IMR-90 (cell line): ENCODE data around the gene SLC35F3. TPM values are rescaled to one million over a fixed set of nuclear protein-coding genes. Genes with fewer than 3 reads are reported as not detected.

Source experiments
- ATAC-seq: fragments of 200-7000 bp; cut with Tn5 transposase; 2 replicates; pipeline ENCODE4 v1.9.1; 2020; ENCODE audit warnings: low read depth, mild to moderate bottlenecking, moderate library complexity
- BruUV-seq: library from RNA; stranded (reverse); fragments of 400-500 nt; replicated peaks from 2 replicates; lab custom pipeline; 2021; lab: Mats Ljungman, UMichigan
- CTCF ChIA-PET: fragments of 300-600 bp; formaldehyde crosslinking; extraction: SDS; loops from one replicate; lab custom pipeline; 2021; ENCODE audit warnings: antibody characterized with exemption; lab: Yijun Ruan, JAX
- POLR2A ChIA-PET: fragments of 300-600 bp; sonication (Branson Sonifier 250); formaldehyde crosslinking; loops from one replicate; lab custom pipeline; 2022; ENCODE audit warnings: antibody characterized with exemption; ENCODE audit not compliant: unreplicated experiment; lab: Charles Lee
- DNase-seq: peaks from one replicate; pipeline ENCODE4 v3.0.0; 2013
- H2AFZ ChIP-seq: replicated peaks from 2 replicates; pipeline ENCODE3; 2013; ENCODE audit warnings: low read length, mild to moderate bottlenecking; ENCODE audit not compliant: poor library complexity
- H2AK5ac ChIP-seq: 2 replicates; pipeline ENCODE4 v1.6.1; 2013; ENCODE audit warnings: low read depth, low read length, inconsistent platforms
- H2AK9ac ChIP-seq: replicated peaks from 2 replicates; pipeline ENCODE3; 2013; ENCODE audit warnings: mild to moderate bottlenecking, low read depth, low read length, moderate library complexity; ENCODE audit not compliant: poor library complexity
- H2BK120ac ChIP-seq: 2 replicates; pipeline ENCODE4 v1.6.1; 2013; ENCODE audit warnings: low read depth, low read length, inconsistent platforms
- H2BK15ac ChIP-seq: 3 replicates; pipeline ENCODE4 v1.6.1; 2013; ENCODE audit warnings: low read depth, low read length, inconsistent platforms
- H2BK20ac ChIP-seq: 2 replicates; pipeline ENCODE4 v1.6.1; 2013; ENCODE audit warnings: low read depth, mild to moderate bottlenecking, inconsistent platforms, low read length, moderate library complexity
- H2BK5ac ChIP-seq: 2 replicates; pipeline ENCODE4 v1.6.1; 2013; ENCODE audit warnings: mild to moderate bottlenecking, low read depth, low read length, inconsistent platforms; ENCODE audit not compliant: poor library complexity, severe bottlenecking
- H3K14ac ChIP-seq: replicated peaks from 2 replicates; pipeline ENCODE4 v1.6.1; 2013; ENCODE audit warnings: low read depth, low read length, inconsistent platforms
- H3K18ac ChIP-seq: 2 replicates; pipeline ENCODE4 v1.6.1; 2013; ENCODE audit warnings: low read depth, low read length, control low read depth
- H3K23ac ChIP-seq: 2 replicates; pipeline ENCODE4 v1.6.1; 2013; ENCODE audit warnings: low read depth, low read length, inconsistent platforms
- H3K27ac ChIP-seq: 2 replicates; pipeline ENCODE4 v1.5.1; 2013; ENCODE audit warnings: mild to moderate bottlenecking, control low read depth, low read length; ENCODE audit not compliant: insufficient read depth
- H3K27me3 ChIP-seq: 2 replicates; pipeline ENCODE4 v1.6.1; 2013; ENCODE audit warnings: low read length; ENCODE audit not compliant: control insufficient read depth, insufficient read depth
- H3K36me3 ChIP-seq: 2 replicates; pipeline ENCODE4 v1.6.1; 2013; ENCODE audit warnings: low read length, mixed read lengths; ENCODE audit not compliant: control insufficient read depth, insufficient read depth
- H3K4ac ChIP-seq: 2 replicates; pipeline ENCODE4 v1.6.1; 2013; ENCODE audit warnings: low read depth, low read length, inconsistent platforms
- H3K4me1 ChIP-seq: 2 replicates; pipeline ENCODE4 v1.6.1; 2013; ENCODE audit warnings: low read length, mixed read lengths; ENCODE audit not compliant: control insufficient read depth, insufficient read depth
- H3K4me2 ChIP-seq: 2 replicates; pipeline ENCODE4 v1.6.1; 2013; ENCODE audit warnings: low read depth, mild to moderate bottlenecking, control low read depth, low read length, moderate library complexity
- H3K4me3 ChIP-seq: 2 replicates; pipeline ENCODE4 v1.5.1; 2013; ENCODE audit warnings: low read depth, mild to moderate bottlenecking, control low read depth, low read length, moderate library complexity; ENCODE audit not compliant: insufficient read depth
- H3K56ac ChIP-seq: 2 replicates; pipeline ENCODE4 v1.6.1; 2013; ENCODE audit warnings: low read length, inconsistent platforms; ENCODE audit not compliant: insufficient read depth; ENCODE audit errors: extremely low read depth
- H3K79me1 ChIP-seq, 2 experiments: 2 replicates each; pipeline ENCODE4 v1.6.1; 2013; ENCODE audit warnings: low read length in 2 of 2, inconsistent platforms in 1 of 2, low read depth in 1 of 2
- H3K9ac ChIP-seq: 2 replicates; pipeline ENCODE4 v1.6.1; 2013; ENCODE audit warnings: low read depth, low read length, control low read depth
- H3K9me1 ChIP-seq: 2 replicates; pipeline ENCODE4 v1.6.1; 2013; ENCODE audit warnings: low read length, inconsistent platforms; ENCODE audit not compliant: insufficient read depth
- H3K9me3 ChIP-seq: 2 replicates; pipeline ENCODE4 v1.6.1; 2013; ENCODE audit warnings: low read length; ENCODE audit not compliant: control insufficient read depth, insufficient read depth
- H4K20me1 ChIP-seq: 2 replicates; pipeline ENCODE4 v1.6.1; 2013; ENCODE audit warnings: low read length, inconsistent platforms; ENCODE audit not compliant: insufficient read depth
- H4K5ac ChIP-seq: 2 replicates; pipeline ENCODE4 v1.6.1; 2013; ENCODE audit warnings: mild to moderate bottlenecking, low read depth, low read length, control low read depth
- H4K8ac ChIP-seq, 2 experiments: 2 replicates each; pipeline ENCODE4 v1.6.1; 2013; ENCODE audit warnings: low read depth in 2 of 2, low read length in 2 of 2, control low read depth in 1 of 2, inconsistent platforms in 1 of 2
- H4K91ac ChIP-seq: 2 replicates; pipeline ENCODE4 v1.6.1; 2013; ENCODE audit warnings: low read depth, low read length, inconsistent platforms; ENCODE audit not compliant: insufficient read depth
- BHLHE40 ChIP-seq: fragments of 150-350 bp; IDR thresholded peaks from 2 replicates; pipeline ENCODE4 v1.6.1; 2016; ENCODE audit warnings: mild to moderate bottlenecking, low read depth, low read length
- CEBPB ChIP-seq: IDR thresholded peaks from 2 replicates; pipeline ENCODE4 v1.6.1; 2012; ENCODE audit warnings: low read depth, low read length, improper control_type of control experiment
- CHD1 ChIP-seq: IDR thresholded peaks from 2 replicates; pipeline ENCODE4 v1.6.1; 2012; ENCODE audit warnings: low read depth, low read length, improper control_type of control experiment
- FOS ChIP-seq: fragments of 150-350 bp; IDR thresholded peaks from 2 replicates; pipeline ENCODE4 v1.6.1; 2016; ENCODE audit warnings: low read depth, low read length
- MAFK ChIP-seq: IDR thresholded peaks from 2 replicates; pipeline ENCODE4 v1.6.1; 2012; ENCODE audit warnings: low read depth, low read length, improper control_type of control experiment
- MAZ ChIP-seq: IDR thresholded peaks from 2 replicates; pipeline ENCODE4 v1.6.1; 2012; ENCODE audit warnings: low read depth, mild to moderate bottlenecking, low read length, improper control_type of control experiment, moderate library complexity, borderline replicate concordance
- MXI1 ChIP-seq: IDR thresholded peaks from 2 replicates; pipeline ENCODE4 v1.6.1; 2012; ENCODE audit warnings: low read depth, mild to moderate bottlenecking, low read length, moderate library complexity, borderline replicate concordance
- NFE2L2 ChIP-seq: fragments of 150-350 bp; IDR thresholded peaks from 2 replicates; pipeline ENCODE4 v1.6.1; 2016; ENCODE audit warnings: low read depth, mild to moderate bottlenecking, low read length
- POLR2A ChIP-seq: IDR thresholded peaks from 2 replicates; pipeline ENCODE4 v1.6.1; 2012; ENCODE audit warnings: mild to moderate bottlenecking, low read depth, low read length
- RCOR1 ChIP-seq: IDR thresholded peaks from 2 replicates; pipeline ENCODE4 v1.6.1; 2012; ENCODE audit warnings: mild to moderate bottlenecking, low read length, improper control_type of control experiment; ENCODE audit not compliant: insufficient replicate concordance
- RFX5 ChIP-seq: IDR thresholded peaks from 2 replicates; pipeline ENCODE4 v1.8.0; 2012; ENCODE audit warnings: low read depth, mild to moderate bottlenecking, low read length, moderate library complexity
- SMC3 ChIP-seq: fragments of 150-350 bp; IDR thresholded peaks from 2 replicates; pipeline ENCODE4 v1.6.1; 2016; ENCODE audit warnings: low read depth, mild to moderate bottlenecking, antibody characterized with exemption, low read length, moderate library complexity
- WGBS, 2 experiments: methylation state at CpG; one replicate each; pipeline versions ENCODE4 v1.1.5 to v1.1.7; 2013; ENCODE audit warnings: missing lambda C conversion rate in 2 of 2; ENCODE audit not compliant: insufficient read length in 1 of 2; ENCODE audit errors: extremely low coverage in 2 of 2; 5-methylcytosine and 5-hydroxymethylcytosine counted together
- dilution Hi-C: fragments of 300-500 bp; cut with HindIII; formaldehyde crosslinking; loops from one replicate; pipeline ENCODE4 v1.14.3; 2018; ENCODE audit warnings: low sequenced_read_pairs; ENCODE audit not compliant: unreplicated experiment
- in situ Hi-C: fragments of 300-500 bp; cut with MboI; formaldehyde crosslinking; loops from 3 replicates; pipeline ENCODE4 v1.14.3; 2019; ENCODE audit warnings: low sequenced_read_pairs, inconsistent platforms, mixed read lengths
- intact Hi-C: fragments of 100-400 bp; cut with micrococcal nuclease; formaldehyde crosslinking; loops from 2 replicates; pipeline ENCODE4 v1.10.0; 2022
- polyA plus RNA-seq, 3 experiments: library from polyadenylated mRNA; depleted of rRNA; stranded (reverse); fragments of >200 nt; gene quantifications; 2 replicates each; pipeline ENCODE4 v1.2.3, GENCODE V29; 2012; ENCODE audit warnings: low replicate concordance in 1 of 3
- total RNA-seq: library from RNA; depleted of rRNA; stranded (reverse); fragments of >200 nt; gene quantifications from 2 replicates; pipeline ENCODE4 v1.2.3, GENCODE V29; 2012
- TF ChIP-seq, protein P1 (sequence below): fragments of 150-350 bp; IDR thresholded peaks from 2 replicates; pipeline ENCODE4 v1.6.1; 2016; ENCODE audit warnings: low read depth, mild to moderate bottlenecking, low read length, moderate library complexity, borderline replicate concordance
- TF ChIP-seq, protein P2 (sequence below): conservative IDR thresholded peaks from 2 replicates; pipeline ENCODE4 v1.5.1; 2012; ENCODE audit warnings: mild to moderate bottlenecking, low read depth, low read length, improper control_type of control experiment
- TF ChIP-seq, protein P3 (sequence below): fragments of 150-350 bp; IDR thresholded peaks from 2 replicates; pipeline ENCODE4 v1.6.1; 2017; ENCODE audit warnings: mild to moderate bottlenecking, antibody characterized with exemption, low read length, low read depth

Gene SLC35F3
- total and polyA plus RNA-seq, 2 of the 4 experiments (the other 2 are of a cell fraction): under 0.01 to 0.17 TPM

DNA sequence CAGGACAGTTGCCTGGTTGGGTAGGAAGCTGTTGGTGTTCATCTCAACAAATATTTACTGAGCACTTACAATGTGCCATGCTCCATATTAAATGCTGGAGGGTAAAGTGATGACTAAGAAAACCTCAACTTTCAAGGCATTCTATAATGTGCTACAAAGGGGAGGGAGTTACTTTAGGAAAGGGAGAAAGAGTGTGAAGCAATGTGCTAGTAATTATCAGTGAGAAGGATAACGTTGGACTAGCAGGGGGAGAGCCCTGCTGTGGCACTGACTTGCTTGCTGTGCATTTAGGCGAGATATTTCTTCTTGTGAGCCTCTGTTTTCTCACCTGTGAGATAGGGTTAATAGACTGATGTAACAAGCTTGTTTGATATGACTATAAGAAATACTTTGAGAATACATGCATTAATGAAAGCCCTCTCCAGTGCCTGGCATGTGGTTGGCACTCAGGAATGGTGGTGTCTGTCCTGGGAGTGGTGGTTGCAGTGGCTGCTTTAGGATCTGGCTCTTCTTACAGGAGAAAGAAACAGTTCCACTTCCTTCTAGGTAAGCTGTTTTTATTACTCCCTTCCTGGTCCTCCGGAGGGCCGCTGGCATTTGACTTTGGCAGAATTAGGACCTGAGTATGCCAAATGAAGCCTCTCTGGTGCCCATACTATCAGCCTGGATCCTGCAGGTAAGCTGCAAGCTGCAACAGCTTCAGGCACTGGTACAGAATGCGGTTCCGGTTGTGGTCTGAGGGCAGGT lies 357.7 kb downstream of the SLC35F3 start:
- H3K27ac ChIP-seq: no peak overlapping the region
- H3K9me1 ChIP-seq: no peaks in the 10 kb centered on the region
- H2AFZ ChIP-seq: no peak overlapping the region
- no CpG with 5 or more reads among the region's 6 CpGs for WGBS, 2 experiments
- no peak for DNase-seq
- ChIA-PET CTCF (interaction anchor here (0.6 kb wide), 1 partner anchor 46 kb away, joined by 3 read pairs; no protein-coding TSS in a partner anchor), POLR2A (no interaction called here)
- no peak overlapping the region for H3K14ac ChIP-seq
- H3K9me3 ChIP-seq: no peaks in the 10 kb centered on the region; the same call in 1 of the 2 replicates
- H4K20me1 ChIP-seq: no peaks in the 10 kb centered on the region
- H3K18ac ChIP-seq: no peak overlapping the region
- no peak overlapping the region for H3K4ac ChIP-seq
- no peaks in the 10 kb centered on the region for H3K27me3 ChIP-seq
- dilution Hi-C loops (no loop called here), in situ Hi-C loops (no loop called here), intact Hi-C loops (no loop called here)
- no peak overlapping the region for H2BK20ac ChIP-seq
- H3K56ac ChIP-seq: no peak overlapping the region
- H3K4me1 ChIP-seq: 0 out of 2 replicates have a peak, but pooled peaks cover 2% of the 10 kb centered on the region
- H2BK5ac ChIP-seq: no peak overlapping the region
- no peaks in the 10 kb centered on the region for H3K79me1 ChIP-seq
- no peak overlapping the region for H2BK15ac ChIP-seq
- no peaks in the 10 kb centered on the region for H3K36me3 ChIP-seq
- no peak overlapping the region for H3K23ac ChIP-seq
- no peak overlapping the region for H2AK9ac ChIP-seq
- no peak overlapping the region for H3K9ac ChIP-seq
- no peak; the same call in 1 of the 2 replicates for ATAC-seq
- no peak overlapping the region for H3K4me2 ChIP-seq
- BruUV-seq: no TSS peak
- H4K8ac ChIP-seq: no peak overlapping the region
- no peak overlapping the region for H2BK120ac ChIP-seq
- H3K4me3 ChIP-seq: no peak overlapping the region
- TF ChIP-seq FOS: no peak
- TF ChIP-seq, protein P1, sequence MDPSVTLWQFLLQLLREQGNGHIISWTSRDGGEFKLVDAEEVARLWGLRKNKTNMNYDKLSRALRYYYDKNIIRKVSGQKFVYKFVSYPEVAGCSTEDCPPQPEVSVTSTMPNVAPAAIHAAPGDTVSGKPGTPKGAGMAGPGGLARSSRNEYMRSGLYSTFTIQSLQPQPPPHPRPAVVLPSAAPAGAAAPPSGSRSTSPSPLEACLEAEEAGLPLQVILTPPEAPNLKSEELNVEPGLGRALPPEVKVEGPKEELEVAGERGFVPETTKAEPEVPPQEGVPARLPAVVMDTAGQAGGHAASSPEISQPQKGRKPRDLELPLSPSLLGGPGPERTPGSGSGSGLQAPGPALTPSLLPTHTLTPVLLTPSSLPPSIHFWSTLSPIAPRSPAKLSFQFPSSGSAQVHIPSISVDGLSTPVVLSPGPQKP: no peak
- TF ChIP-seq CEBPB: no peak
- TF ChIP-seq POLR2A: no peak
- TF ChIP-seq, protein P2, sequence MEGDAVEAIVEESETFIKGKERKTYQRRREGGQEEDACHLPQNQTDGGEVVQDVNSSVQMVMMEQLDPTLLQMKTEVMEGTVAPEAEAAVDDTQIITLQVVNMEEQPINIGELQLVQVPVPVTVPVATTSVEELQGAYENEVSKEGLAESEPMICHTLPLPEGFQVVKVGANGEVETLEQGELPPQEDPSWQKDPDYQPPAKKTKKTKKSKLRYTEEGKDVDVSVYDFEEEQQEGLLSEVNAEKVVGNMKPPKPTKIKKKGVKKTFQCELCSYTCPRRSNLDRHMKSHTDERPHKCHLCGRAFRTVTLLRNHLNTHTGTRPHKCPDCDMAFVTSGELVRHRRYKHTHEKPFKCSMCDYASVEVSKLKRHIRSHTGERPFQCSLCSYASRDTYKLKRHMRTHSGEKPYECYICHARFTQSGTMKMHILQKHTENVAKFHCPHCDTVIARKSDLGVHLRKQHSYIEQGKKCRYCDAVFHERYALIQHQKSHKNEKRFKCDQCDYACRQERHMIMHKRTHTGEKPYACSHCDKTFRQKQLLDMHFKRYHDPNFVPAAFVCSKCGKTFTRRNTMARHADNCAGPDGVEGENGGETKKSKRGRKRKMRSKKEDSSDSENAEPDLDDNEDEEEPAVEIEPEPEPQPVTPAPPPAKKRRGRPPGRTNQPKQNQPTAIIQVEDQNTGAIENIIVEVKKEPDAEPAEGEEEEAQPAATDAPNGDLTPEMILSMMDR: no peak
- no peak for TF ChIP-seq RFX5
- no peak for TF ChIP-seq MXI1
- TF ChIP-seq, protein P3, sequence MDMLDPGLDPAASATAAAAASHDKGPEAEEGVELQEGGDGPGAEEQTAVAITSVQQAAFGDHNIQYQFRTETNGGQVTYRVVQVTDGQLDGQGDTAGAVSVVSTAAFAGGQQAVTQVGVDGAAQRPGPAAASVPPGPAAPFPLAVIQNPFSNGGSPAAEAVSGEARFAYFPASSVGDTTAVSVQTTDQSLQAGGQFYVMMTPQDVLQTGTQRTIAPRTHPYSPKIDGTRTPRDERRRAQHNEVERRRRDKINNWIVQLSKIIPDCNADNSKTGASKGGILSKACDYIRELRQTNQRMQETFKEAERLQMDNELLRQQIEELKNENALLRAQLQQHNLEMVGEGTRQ: no peak
- TF ChIP-seq NFE2L2: no peak
- TF ChIP-seq CHD1: no peak
- TF ChIP-seq RCOR1: no peak
- no peak for TF ChIP-seq SMC3
- no peak for TF ChIP-seq MAZ
- TF ChIP-seq BHLHE40: no peak
- TF ChIP-seq MAFK: no peak
- no peak overlapping the region for H4K5ac ChIP-seq
- H2AK5ac ChIP-seq: no peak overlapping the region
- H4K91ac ChIP-seq: no peak overlapping the region
